SK-N-SH treated with all-trans-retinoic acid at 6 μM for 48 hours (cell line): ENCODE results near the gene COQ10A.

Experiments used
- CREB5 ChIP-seq: fragments of 250-450 bp; sonication (Bioruptor Pico); IDR thresholded peaks from 2 replicates; pipeline ENCODE4 v1.5.1; 2020; ENCODE audit warnings: low read depth, mild to moderate bottlenecking, moderate library complexity
- ESRRG ChIP-seq: fragments of 250-450 bp; sonication (Bioruptor Pico); IDR thresholded peaks from 2 replicates; pipeline ENCODE4 v1.6.1; 2021; ENCODE audit warnings: mild to moderate bottlenecking
- GLIS3 ChIP-seq: fragments of 250-450 bp; sonication (Bioruptor Pico); IDR thresholded peaks from 2 replicates; pipeline ENCODE4 v1.5.0; 2020; ENCODE audit warnings: mild to moderate bottlenecking, moderate library complexity
- ISL1 ChIP-seq: fragments of 250-450 bp; sonication (Bioruptor Pico); IDR thresholded peaks from 2 replicates; pipeline ENCODE4 v2.1.2; 2022; ENCODE audit warnings: mild to moderate bottlenecking, moderate library complexity
- PATZ1 ChIP-seq: fragments of 250-450 bp; sonication (Bioruptor Pico); IDR thresholded peaks from 2 replicates; pipeline ENCODE4 v1.8.0; 2020; ENCODE audit warnings: mild to moderate bottlenecking, moderate library complexity, borderline replicate concordance
- ZC3H10 ChIP-seq: fragments of 250-450 bp; sonication (Bioruptor Pico); IDR thresholded peaks from 2 replicates; pipeline ENCODE4 v1.5.1; 2021; ENCODE audit warnings: mild to moderate bottlenecking, moderate library complexity
- ZFP30 ChIP-seq: fragments of 450-650 bp; formaldehyde crosslinking; IDR thresholded peaks from 2 replicates; pipeline ENCODE4 v1.5.0; 2022; ENCODE audit warnings: mild to moderate bottlenecking, moderate library complexity
- ZNF565 ChIP-seq: fragments of 450-650 bp; formaldehyde crosslinking; conservative IDR thresholded peaks from 2 replicates; pipeline ENCODE4 v1.5.0; 2020; ENCODE audit warnings: low read depth, mild to moderate bottlenecking, moderate library complexity

- TF ChIP-seq CREB5 (CRISPR knock-in tag): no peak
- no peak for TF ChIP-seq PATZ1 (CRISPR knock-in tag)
- TF ChIP-seq ESRRG (CRISPR knock-in tag): no peak
- no peak for TF ChIP-seq ZC3H10 (CRISPR knock-in tag)
- no peak for TF ChIP-seq ZNF565 (CRISPR knock-in tag)
- no peak for TF ChIP-seq GLIS3
- TF ChIP-seq ISL1: no peak
- TF ChIP-seq ZFP30: no peak
These were observed 48.5 kb downstream of the COQ10A start for GRCh38 chr12:56315249-56315621.
